Activated B cell treated with CpG ODN at 0.5 μM for 24 hours (primary cell): Measurements from ENCODE around the gene ERN1. TPM values are rescaled to one million over a fixed set of nuclear protein-coding genes. Genes with fewer than 3 reads are reported as not detected.

Experiments
- ATAC-seq: fragments of 200-7000 bp; cut with Tn5 transposase; one replicate; pipeline ENCODE4 v1.10.0; 2021; ENCODE audit warnings: low read depth, mild to moderate bottlenecking, moderate library complexity
- CTCF ChIA-PET: fragments of 350-600 bp; sonication (Branson Sonifier 250); formaldehyde crosslinking; loops from one replicate; lab custom pipeline; 2021; ENCODE audit warnings: antibody characterized with exemption; lab: Charles Lee
- POLR2A ChIA-PET: fragments of 350-600 bp; sonication (Branson Sonifier 250); formaldehyde crosslinking; loops from one replicate; lab custom pipeline; 2021; ENCODE audit warnings: antibody characterized with exemption; lab: Charles Lee
- DNase-seq: peaks from one replicate; pipeline ENCODE4 v3.0.0; 2022
- H3K27ac Mint-ChIP-seq: one replicate; pipeline ENCODE4 v1.8.0; 2020; ENCODE audit warnings: mixed read lengths
- H3K27me3 Mint-ChIP-seq: one replicate; pipeline ENCODE4 v1.8.0; 2021; ENCODE audit warnings: mixed read lengths
- H3K36me3 Mint-ChIP-seq: one replicate; pipeline ENCODE4 v1.8.0; 2021; ENCODE audit warnings: low read depth, mixed read lengths
- H3K4me1 Mint-ChIP-seq: one replicate; pipeline ENCODE4 v1.8.0; 2021; ENCODE audit warnings: mixed read lengths
- H3K4me3 Mint-ChIP-seq: one replicate; pipeline ENCODE4 v1.8.0; 2020; ENCODE audit warnings: mild to moderate bottlenecking, mixed read lengths
- H3K9me3 Mint-ChIP-seq: one replicate; pipeline ENCODE4 v1.8.0; 2020; ENCODE audit warnings: mixed read lengths
- CTCF ChIP-seq: fragments of 200-600 bp; IDR thresholded peaks from one replicate; pipeline ENCODE4 v1.8.0; 2022; ENCODE audit warnings: antibody characterized with exemption, mild to moderate bottlenecking
- intact Hi-C: fragments of 100-400 bp; cut with micrococcal nuclease; formaldehyde crosslinking; loops from one replicate; pipeline ENCODE4 v1.15.1; 2024
- total RNA-seq: library from RNA; stranded (reverse); gene quantifications from 2 replicates; pipeline ENCODE4 v1.2.3, GENCODE V29; 2022

ERN1 gene
- total RNA-seq, 1 donor from 2014 or later = 12.9 TPM

- intact Hi-C loops = no loop called here
- no peak overlapping the region for H3K27ac Mint-ChIP-seq
Measured at GRCh38 chr17:64113006-64113405, 16.9 kb downstream of the ERN1 start.

GRCh38 chr17:64111831-64112230 is 18.1 kb downstream of the ERN1 start:
- DNase-seq (no peak), ATAC-seq (no peak)
- ChIA-PET POLR2A (interaction anchor here (0.7 kb wide), 1 partner anchor 338 kb away, joined by 4 read pairs; the partner anchor contains the start of gene DDX42), CTCF (no interaction called here)
- no peak for TF ChIP-seq CTCF
- no peaks in the 10 kb centered on the region for H3K9me3 Mint-ChIP-seq
- no peaks in the 10 kb centered on the region for H3K27me3 Mint-ChIP-seq
- intact Hi-C loops = no loop called here
- no peaks in the 10 kb centered on the region for H3K36me3 Mint-ChIP-seq
- H3K4me1 Mint-ChIP-seq = peaks cover 2% of the 10 kb centered on the region
- H3K27ac Mint-ChIP-seq = no peak overlapping the region
- no peak overlapping the region for H3K4me3 Mint-ChIP-seq

More at GRCh38 chr17:64113006-64113405, 16.9 kb downstream of the ERN1 start:
- POLR2A ChIA-PET = no interaction called here
- H3K36me3 Mint-ChIP-seq = no peaks in the 10 kb centered on the region
- CTCF ChIA-PET = no interaction called here
- no peak for TF ChIP-seq CTCF
- no peak overlapping the region for H3K4me3 Mint-ChIP-seq
- H3K27me3 Mint-ChIP-seq = no peaks in the 10 kb centered on the region
- H3K4me1 Mint-ChIP-seq = peaks cover 2% of the 10 kb centered on the region
- DNase-seq = no peak
- ATAC-seq = no peak
- H3K9me3 Mint-ChIP-seq = no peaks in the 10 kb centered on the region

- Mint-ChIP-seq H3K4me1 (peaks cover 2% of the 10 kb centered on the region), H3K36me3 (no peaks in the 10 kb centered on the region), H3K4me3 (no peak overlapping the region), H3K9me3 (no peaks in the 10 kb centered on the region), H3K27ac (no peak overlapping the region), H3K27me3 (no peaks in the 10 kb centered on the region)
- CTCF ChIA-PET = interaction anchor here (0.6 kb wide), 1 partner anchor 82 kb away, joined by 3 read pairs; no protein-coding TSS in a partner anchor
- DNase-seq = no peak
- intact Hi-C loops = no loop called here
- no peak for TF ChIP-seq CTCF
- POLR2A ChIA-PET = no interaction called here
- ATAC-seq = no peak
Measured at GRCh38 chr17:64110379-64111152, 19.4 kb downstream of the ERN1 start.

- Mint-ChIP-seq H3K27ac (no peak overlapping the region), H3K9me3 (no peaks in the 10 kb centered on the region), H3K4me1 (peaks cover 2% of the 10 kb centered on the region), H3K27me3 (no peaks in the 10 kb centered on the region), H3K4me3 (no peak overlapping the region), H3K36me3 (no peaks in the 10 kb centered on the region)
- ChIA-PET CTCF (no interaction called here), POLR2A (no interaction called here)
- no peak for TF ChIP-seq CTCF
- DNase-seq (no peak), ATAC-seq (no peak)
- intact Hi-C loops = no loop called here
Measured at GRCh38 chr17:64109400-64109799, 20.5 kb downstream of the ERN1 start.

GRCh38 chr17:64107500-64108236 is 22.3 kb downstream of the ERN1 start:
- Mint-ChIP-seq H3K9me3 (no peaks in the 10 kb centered on the region), H3K4me1 (peaks cover 2% of the 10 kb centered on the region), H3K4me3 (no peak overlapping the region), H3K27me3 (no peaks in the 10 kb centered on the region), H3K36me3 (no peaks in the 10 kb centered on the region), H3K27ac (no peak overlapping the region)
- no peak for ATAC-seq
- ChIA-PET POLR2A (no interaction called here), CTCF (interaction anchor here (0.9 kb wide), 1 partner anchor 26 kb away, joined by 3 read pairs; no protein-coding TSS in a partner anchor)
- intact Hi-C loops = no loop called here
- no peak for TF ChIP-seq CTCF
- no peak for DNase-seq
